Mucosa of rectum (tissue), 2 donors: ENCODE results near the gene CYP4F22.
"Not testable (repeated sequence)": the region's sequence is repeated elsewhere in the genome, so short reads cannot be mapped to it uniquely, and the experiment has no call there.

ENCODE experiments used
- H3K27ac ChIP-seq, 2 donors: one replicate each; pipeline ENCODE4 v1.7.0; 2013; ENCODE audit warnings: inconsistent platforms in 2 of 2, low read depth in 2 of 2, low read length in 2 of 2
- H3K27me3 ChIP-seq, 2 donors: one replicate each; pipeline ENCODE4 v1.7.0; 2013; ENCODE audit warnings: low read length in 2 of 2; ENCODE audit not compliant: control insufficient read depth in 2 of 2, insufficient read depth in 2 of 2
- H3K36me3 ChIP-seq, 2 donors: one replicate each; pipeline ENCODE4 v1.7.0; 2013; ENCODE audit warnings: low read length in 2 of 2; ENCODE audit not compliant: control insufficient read depth in 2 of 2, insufficient read depth in 2 of 2
- H3K4me1 ChIP-seq, 2 donors: one replicate each; pipeline ENCODE4 v1.7.0; 2013; ENCODE audit warnings: low read length in 2 of 2, mild to moderate bottlenecking in 1 of 2; ENCODE audit not compliant: control insufficient read depth in 2 of 2, insufficient read depth in 2 of 2
- H3K4me3 ChIP-seq, 2 donors: one replicate each; pipeline ENCODE4 v1.7.0; 2013; ENCODE audit warnings: low read length in 2 of 2
- H3K9ac ChIP-seq, 2 donors: one replicate each; pipeline ENCODE4 v1.7.0; 2013; ENCODE audit warnings: low read length in 2 of 2, low read depth in 1 of 2, mild to moderate bottlenecking in 1 of 2
- H3K9me3 ChIP-seq, 2 donors: one replicate each; pipeline ENCODE4 v1.7.0; 2013; ENCODE audit warnings: low read length in 2 of 2; ENCODE audit not compliant: control insufficient read depth in 2 of 2
- donor health status: healthy.
- donor health status: Normal muscosa, but diverticular disease.

The CYP4F22 gene

GRCh38 chr19:15495151-15495550 is 13.2 kb upstream of the CYP4F22 start:
- Histone ChIP-seq H3K27me3 (no peaks in the 10 kb centered on the region), H3K27ac (no peak overlapping the region), H3K4me1 (no peaks in the 10 kb centered on the region), H3K9me3 (no peaks in the 10 kb centered on the region), H3K9ac (no peak overlapping the region), H3K4me3 (no peak overlapping the region), H3K36me3 (no peaks in the 10 kb centered on the region)

- Histone ChIP-seq H3K4me1 (no peaks in the 10 kb centered on the region), H3K27me3 (peaks cover 0 to 2% of the 10 kb centered on the region in 2 donors), H3K36me3 (no peaks in the 10 kb centered on the region), H3K9me3 (no peaks in the 10 kb centered on the region), H3K9ac (no peak overlapping the region), H3K4me3 (no peak overlapping the region), H3K27ac (no peak overlapping the region)
Measured at GRCh38 chr19:15498156-15498858, 10.0 kb upstream of the CYP4F22 start.

- Histone ChIP-seq H3K9ac (no peak overlapping the region), H3K9me3 (no peaks in the 10 kb centered on the region), H3K27me3 (peaks cover 0 to 2% of the 10 kb centered on the region in 2 donors), H3K36me3 (no peaks in the 10 kb centered on the region), H3K27ac (no peak overlapping the region), H3K4me3 (no peak overlapping the region), H3K4me1 (no peaks in the 10 kb centered on the region)
Measured at GRCh38 chr19:15498910-15499309, 9.4 kb upstream of the CYP4F22 start.

- no peaks in the 10 kb centered on the region for H3K9me3 ChIP-seq
- no peaks in the 10 kb centered on the region for H3K4me1 ChIP-seq
- no peak overlapping the region for H3K27ac ChIP-seq
- H3K27me3 ChIP-seq, result peaks cover 4 to 5% of the 10 kb centered on the region in 2 donors
- H3K9ac ChIP-seq, result no peak overlapping the region
- no peak overlapping the region for H3K4me3 ChIP-seq
- H3K36me3 ChIP-seq, result no peaks in the 10 kb centered on the region
Measured at GRCh38 chr19:15501596-15501995, 6.7 kb upstream of the CYP4F22 start.

- Histone ChIP-seq H3K36me3 (no peaks in the 10 kb centered on the region), H3K9ac (no peak overlapping the region), H3K27me3 (peaks cover 6 to 8% of the 10 kb centered on the region in 2 donors), H3K4me3 (no peak overlapping the region), H3K27ac (no peak overlapping the region), H3K4me1 (no peaks in the 10 kb centered on the region), H3K9me3 (no peaks in the 10 kb centered on the region)
Measured at GRCh38 chr19:15502264-15502663, 6.1 kb upstream of the CYP4F22 start.

GRCh38 chr19:15506074-15506571 is 2.2 kb upstream of the CYP4F22 start:
- no peak overlapping the region for H3K9ac ChIP-seq
- H3K36me3 ChIP-seq, result no peaks in the 10 kb centered on the region
- H3K4me3 ChIP-seq, result no peak overlapping the region
- H3K9me3 ChIP-seq, result no peaks in the 10 kb centered on the region
- no peak overlapping the region for H3K27ac ChIP-seq
- H3K27me3 ChIP-seq, result peaks cover 19 to 22% of the 10 kb centered on the region in 2 donors
- H3K4me1 ChIP-seq, result no peaks in the 10 kb centered on the region

GRCh38 chr19:15507068-15508034 is 974 bp upstream of the CYP4F22 start:
- H3K27me3 ChIP-seq, result peaks cover 21 to 22% of the 10 kb centered on the region in 2 donors
- H3K9ac ChIP-seq, result no peak overlapping the region
- H3K36me3 ChIP-seq, result no peaks in the 10 kb centered on the region
- no peaks in the 10 kb centered on the region for H3K9me3 ChIP-seq
- no peak overlapping the region for H3K27ac ChIP-seq
- no peak overlapping the region for H3K4me3 ChIP-seq
- H3K4me1 ChIP-seq, result no peaks in the 10 kb centered on the region

GRCh38 chr19:15511671-15512424 is 3.5 kb downstream of the CYP4F22 start:
- Histone ChIP-seq H3K27me3 (peaks cover 17 to 18% of the 10 kb centered on the region in 2 donors), H3K4me1 (no peaks in the 10 kb centered on the region), H3K9me3 (no peaks in the 10 kb centered on the region), H3K4me3 (no peak overlapping the region), H3K27ac (no peak overlapping the region), H3K9ac (no peak overlapping the region), H3K36me3 (no peaks in the 10 kb centered on the region)

GRCh38 chr19:15515227-15515625 is 6.9 kb downstream of the CYP4F22 start:
- H3K27me3 ChIP-seq, H3K9me3 ChIP-seq, H3K27ac ChIP-seq, H3K4me1 ChIP-seq, H3K36me3 ChIP-seq, H3K9ac ChIP-seq, H3K4me3 ChIP-seq: not testable (repeated sequence)
